Smooth muscle cell (in vitro differentiated cells): ENCODE measurements around the gene SRSF12. TPM values are rescaled to one million over a fixed set of nuclear protein-coding genes. Genes with fewer than 3 reads are reported as not detected.

Experiments
- DNase-seq: peaks from one replicate; lab custom pipeline; 2025; ENCODE audit not compliant: unreplicated experiment; lab: John Stamatoyannopoulos, UW
- H2AFZ ChIP-seq: fragments of 200-600 bp; sonication (generic); 2 replicates; pipeline ENCODE4 v1.6.0; 2016; ENCODE audit warnings: antibody characterized with exemption, low read depth, mild to moderate bottlenecking
- H3F3A ChIP-seq: fragments of 200-600 bp; sonication (generic); 2 replicates; pipeline ENCODE4 v1.6.0; 2017; ENCODE audit warnings: antibody characterized with exemption, low read depth
- H3K27ac ChIP-seq: fragments of 200-600 bp; sonication (generic); 2 replicates; pipeline ENCODE4 v1.5.1; 2016; ENCODE audit warnings: low read depth, mild to moderate bottlenecking
- H3K27me3 ChIP-seq: fragments of 200-600 bp; sonication (generic); 2 replicates; pipeline ENCODE4 v1.6.1; 2016; ENCODE audit warnings: low read depth, mild to moderate bottlenecking
- H3K36me3 ChIP-seq: fragments of 200-600 bp; sonication (generic); 2 replicates; pipeline ENCODE4 v1.5.1; 2016; ENCODE audit warnings: low read depth
- H3K4me1 ChIP-seq: fragments of 200-600 bp; sonication (generic); 2 replicates; pipeline ENCODE4 v1.5.1; 2016; ENCODE audit warnings: low read depth
- H3K4me2 ChIP-seq: fragments of 200-600 bp; sonication (generic); 2 replicates; pipeline ENCODE4 v1.6.0; 2016; ENCODE audit warnings: mild to moderate bottlenecking
- H3K4me3 ChIP-seq: fragments of 200-600 bp; sonication (generic); 2 replicates; pipeline ENCODE4 v1.5.1; 2016; ENCODE audit warnings: mild to moderate bottlenecking
- H3K79me2 ChIP-seq: fragments of 200-600 bp; sonication (generic); 2 replicates; pipeline ENCODE4 v1.6.0; 2016; ENCODE audit warnings: low read depth, mild to moderate bottlenecking
- H3K9ac ChIP-seq: fragments of 200-600 bp; sonication (generic); 2 replicates; pipeline ENCODE4 v1.6.0; 2016; ENCODE audit warnings: low read depth
- H3K9me3 ChIP-seq: fragments of 200-600 bp; sonication (generic); replicated peaks from 2 replicates; pipeline ENCODE4 v1.5.1; 2016; ENCODE audit warnings: low read depth
- H4K20me1 ChIP-seq: fragments of 200-600 bp; sonication (generic); 2 replicates; pipeline ENCODE4 v1.6.0; 2016; ENCODE audit warnings: low read depth
- WGBS: methylation state at CpG from one replicate; pipeline ENCODE4 v1.1.7; 2016; ENCODE audit warnings: low lambda C conversion rate; 5-methylcytosine and 5-hydroxymethylcytosine counted together
- polyA plus RNA-seq: library from polyadenylated mRNA; unstranded; fragments of >200 nt; fragmentation: Nextera tagmentation; extraction: Ambion mirVana; gene quantifications from 2 replicates; pipeline ENCODE4 v1.2.1, GENCODE V29; 2016
- total RNA-seq: library from RNA; depleted of rRNA; stranded (reverse); fragments of >200 nt; gene quantifications from 2 replicates; pipeline ENCODE4 v1.2.3, GENCODE V29; 2014
- TF ChIP-seq, protein P1 (sequence below): fragments of 200-600 bp; sonication (generic); IDR thresholded peaks from 2 replicates; pipeline ENCODE4 v1.5.1; 2017; ENCODE audit warnings: borderline replicate concordance, mild to moderate bottlenecking, antibody characterized with exemption; ENCODE audit not compliant: insufficient read depth, poor library complexity, severe bottlenecking

The SRSF12 gene
- total and polyA plus RNA-seq, 2 experiments from 2014 or later, result 5.6 to 7.2 TPM

DNA sequence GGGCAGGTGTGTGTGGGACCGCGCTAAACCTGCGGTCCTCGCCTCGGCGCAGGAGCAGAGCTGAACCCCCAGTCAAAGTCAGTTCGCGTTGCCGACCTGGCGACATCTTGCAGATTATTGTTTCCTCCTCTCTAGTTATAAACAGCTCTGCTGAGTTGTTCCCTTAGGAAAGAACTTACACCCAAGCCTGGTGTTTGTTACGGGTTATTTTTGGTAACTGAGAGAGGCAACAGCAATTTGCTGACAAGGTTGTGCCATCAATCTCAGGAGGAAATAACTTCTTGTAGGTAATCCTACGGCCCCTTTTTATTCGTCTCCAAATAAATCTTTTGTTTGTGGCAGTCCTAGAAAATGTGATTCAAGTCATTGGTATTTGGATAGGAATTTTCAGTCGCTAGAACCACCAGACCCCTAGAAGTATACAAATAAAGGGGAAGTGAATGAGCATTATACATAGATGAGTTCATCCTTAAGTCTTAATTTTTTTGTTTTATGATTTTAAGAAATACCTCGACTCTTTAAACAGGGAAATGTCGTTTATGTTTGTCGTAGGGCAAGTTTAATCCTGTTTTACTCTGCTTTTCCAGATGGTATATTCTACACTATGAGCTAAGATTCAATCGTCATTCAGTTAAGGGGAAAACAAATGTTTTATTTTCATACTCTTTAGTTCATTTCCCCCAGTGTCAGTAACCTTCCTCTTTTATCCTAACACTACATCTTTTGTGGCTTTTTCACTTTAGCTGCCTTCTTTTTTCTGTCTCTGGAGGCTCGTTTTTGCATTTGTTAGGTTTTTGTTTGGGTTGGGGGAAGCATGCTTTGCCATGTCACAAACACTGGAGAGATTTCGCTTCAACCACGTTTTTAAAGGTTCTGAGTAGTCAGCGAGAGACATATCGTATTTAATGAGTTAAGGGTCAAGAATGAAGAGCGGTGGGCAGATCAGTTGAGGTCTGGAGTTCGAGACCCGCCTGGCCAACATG, 29.1 kb upstream of the SRSF12 start:
- Histone ChIP-seq H3K9ac (peak overlapping the region; percentile 70), H2AFZ (peak overlapping the region; percentile 72), H3K4me2 (peak overlapping the region; percentile 98), H3K4me1 (peaks cover 6% of the 10 kb centered on the region), H3F3A (no peaks in the 10 kb centered on the region), H3K4me3 (peak overlapping the region; percentile 71), H3K9me3 (no peaks in the 10 kb centered on the region), H3K79me2 (peaks cover 3% of the 10 kb centered on the region), H3K36me3 (no peaks in the 10 kb centered on the region), H3K27ac (peak overlapping the region; percentile 0), H3K27me3 (no peaks in the 10 kb centered on the region), H4K20me1 (peaks cover 2% of the 10 kb centered on the region)
- DNase-seq, result no peak
- WGBS, result 22% methylated on average over 26 of the region's 26 CpGs
- TF ChIP-seq, protein P1, sequence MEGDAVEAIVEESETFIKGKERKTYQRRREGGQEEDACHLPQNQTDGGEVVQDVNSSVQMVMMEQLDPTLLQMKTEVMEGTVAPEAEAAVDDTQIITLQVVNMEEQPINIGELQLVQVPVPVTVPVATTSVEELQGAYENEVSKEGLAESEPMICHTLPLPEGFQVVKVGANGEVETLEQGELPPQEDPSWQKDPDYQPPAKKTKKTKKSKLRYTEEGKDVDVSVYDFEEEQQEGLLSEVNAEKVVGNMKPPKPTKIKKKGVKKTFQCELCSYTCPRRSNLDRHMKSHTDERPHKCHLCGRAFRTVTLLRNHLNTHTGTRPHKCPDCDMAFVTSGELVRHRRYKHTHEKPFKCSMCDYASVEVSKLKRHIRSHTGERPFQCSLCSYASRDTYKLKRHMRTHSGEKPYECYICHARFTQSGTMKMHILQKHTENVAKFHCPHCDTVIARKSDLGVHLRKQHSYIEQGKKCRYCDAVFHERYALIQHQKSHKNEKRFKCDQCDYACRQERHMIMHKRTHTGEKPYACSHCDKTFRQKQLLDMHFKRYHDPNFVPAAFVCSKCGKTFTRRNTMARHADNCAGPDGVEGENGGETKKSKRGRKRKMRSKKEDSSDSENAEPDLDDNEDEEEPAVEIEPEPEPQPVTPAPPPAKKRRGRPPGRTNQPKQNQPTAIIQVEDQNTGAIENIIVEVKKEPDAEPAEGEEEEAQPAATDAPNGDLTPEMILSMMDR, result no peak

DNA sequence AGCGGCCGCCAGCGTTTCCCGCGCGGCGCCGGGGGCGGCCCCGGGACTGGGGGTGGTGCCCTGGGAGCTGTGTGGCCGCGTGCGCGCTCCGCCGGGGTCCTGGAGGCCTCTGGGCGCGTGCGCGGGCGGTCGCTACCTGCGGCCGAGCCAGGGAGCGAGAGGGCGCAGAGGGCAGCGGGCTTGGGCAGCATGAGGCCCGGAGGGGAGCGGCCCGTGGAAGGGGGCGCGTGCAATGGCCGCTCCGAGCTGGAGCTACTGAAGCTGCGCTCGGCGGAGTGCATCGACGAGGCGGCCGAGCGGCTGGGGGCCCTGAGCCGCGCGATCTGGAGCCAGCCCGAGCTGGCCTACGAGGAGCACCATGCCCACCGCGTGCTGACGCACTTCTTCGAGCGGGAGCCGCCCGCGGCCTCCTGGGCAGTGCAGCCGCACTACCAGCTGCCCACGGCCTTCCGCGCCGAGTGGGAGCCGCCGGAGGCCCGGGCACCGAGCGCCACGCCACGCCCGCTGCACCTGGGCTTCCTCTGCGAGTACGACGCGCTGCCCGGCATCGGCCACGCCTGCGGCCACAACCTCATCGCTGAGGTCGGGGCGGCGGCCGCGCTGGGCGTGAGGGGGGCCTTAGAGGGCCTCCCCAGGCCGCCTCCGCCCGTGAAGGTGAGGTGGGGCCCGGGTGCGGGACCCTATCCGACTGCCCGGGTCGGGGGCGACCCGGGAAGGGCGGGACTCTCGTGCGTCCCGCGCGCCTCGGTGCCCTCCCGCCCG, 28.3 kb upstream of the SRSF12 start, which contains the start of gene PM20D2:
Gene PM20D2 (plus strand): TSS at position 100 of the 762 bp plus-strand sequence. CDS start 90 bp downstream, at position 190.
- Histone ChIP-seq H4K20me1 (peaks cover 2% of the 10 kb centered on the region), H3F3A (no peaks in the 10 kb centered on the region), H3K79me2 (peaks cover 3% of the 10 kb centered on the region), H2AFZ (peak within 1 kb of the TSS; percentile 72), H3K36me3 (no peaks in the 10 kb centered on the region), H3K4me1 (peaks cover 6% of the 10 kb centered on the region), H3K27ac (peak within 1 kb of the TSS; percentile 11), H3K27me3 (no peaks in the 10 kb centered on the region), H3K9me3 (no peaks in the 10 kb centered on the region), H3K4me2 (peak within 1 kb of the TSS; percentile 98), H3K9ac (peak within 1 kb of the TSS; percentile 70), H3K4me3 (peak within 1 kb of the TSS; percentile 71)
- WGBS, result under 1% methylated on average over 78 of the region's 102 CpGs
- TF ChIP-seq, protein P1, result no peak
- DNase-seq, result no peak

DNA sequence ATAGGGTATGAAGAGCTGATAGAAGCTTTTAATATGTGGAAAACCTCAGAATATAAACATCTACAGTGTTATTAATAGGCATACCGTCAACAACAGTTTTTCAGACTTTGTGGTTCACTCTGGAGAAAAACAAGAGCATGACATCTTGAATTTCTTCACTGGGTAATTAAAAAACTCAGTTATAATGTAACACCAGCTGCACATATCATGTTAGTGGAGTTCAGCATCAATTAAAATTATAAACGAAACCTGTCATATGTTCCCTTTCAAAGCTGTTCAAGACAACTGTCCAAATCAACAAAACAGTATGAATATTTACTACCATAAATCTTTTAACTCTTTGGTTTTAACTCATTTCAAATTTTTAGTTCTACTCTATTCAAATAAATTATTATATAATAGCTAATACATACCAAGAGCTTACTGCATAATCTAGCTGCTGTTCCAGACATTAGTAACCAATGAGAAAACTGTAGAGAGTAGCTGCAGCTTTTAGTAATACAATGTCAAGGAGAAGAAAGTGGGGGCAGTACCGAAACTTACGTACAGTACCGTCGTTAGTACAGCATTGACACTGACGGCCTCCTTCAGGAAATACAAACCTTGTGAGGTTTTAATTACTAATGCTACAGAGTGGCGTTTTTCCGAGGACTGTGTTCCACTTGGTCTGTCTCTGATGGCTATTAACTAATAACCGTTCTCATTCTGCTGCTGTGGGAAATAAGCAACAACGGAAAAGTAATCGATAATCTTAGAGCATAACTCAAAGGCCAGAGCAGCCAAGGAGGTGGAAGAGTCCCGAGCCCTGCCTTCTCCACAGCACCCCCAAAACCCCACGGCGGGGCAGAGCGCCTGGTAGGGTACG, 27.5 kb upstream of the SRSF12 start:
- H3K4me2 ChIP-seq, result peak overlapping the region; percentile 98
- H3K9ac ChIP-seq, result peak overlapping the region; percentile 70
- peak overlapping the region; percentile 71 for H3K4me3 ChIP-seq
- no peaks in the 10 kb centered on the region for H3K27me3 ChIP-seq
- no peak overlapping the region for H3K27ac ChIP-seq
- H2AFZ ChIP-seq, result peak overlapping the region; percentile 72
- no peaks in the 10 kb centered on the region for H3F3A ChIP-seq
- no peaks in the 10 kb centered on the region for H3K36me3 ChIP-seq
- WGBS, result 13% methylated on average over 17 of the region's 17 CpGs
- H4K20me1 ChIP-seq, result peaks cover 2% of the 10 kb centered on the region
- H3K9me3 ChIP-seq, result no peaks in the 10 kb centered on the region
- no peak for DNase-seq
- H3K79me2 ChIP-seq, result peaks cover 3% of the 10 kb centered on the region
- TF ChIP-seq, protein P1, result no peak
- peaks cover 8% of the 10 kb centered on the region for H3K4me1 ChIP-seq
